DOHH2 (cell line): Measurements from ENCODE around the gene DTYMK.

ENCODE experiments used
- CTCF ChIP-seq: fragments of 200-600 bp; sonication (generic); IDR thresholded peaks from one replicate; pipeline ENCODE4 v1.5.1; 2014; ENCODE audit warnings: antibody characterized with exemption, mild to moderate bottlenecking, low read depth, low read length; ENCODE audit not compliant: poor library complexity, severe bottlenecking
- EZH2phosphoT487 ChIP-seq: fragments of 200-600 bp; sonication (generic); IDR thresholded peaks from 2 replicates; pipeline ENCODE4 v1.6.1; 2017; ENCODE audit warnings: borderline replicate concordance, mild to moderate bottlenecking, antibody characterized with exemption, low read length, moderate library complexity, mixed read lengths

- TF ChIP-seq CTCF (no peak), EZH2phosphoT487 (no peak)
Measured at GRCh38 chr2:241666627-241667400, 19.8 kb downstream of the DTYMK start.
